Activated CD8-positive, alpha-beta memory T cell treated with anti-CD3 and anti-CD28 coated beads, Interleukin-2, amount 10 ng/mL, durations not matched to agents 7 days and 5 days (primary cell): ENCODE measurements around the gene NECAP2. TPM values are rescaled to one million over a fixed set of nuclear protein-coding genes. Genes with fewer than 3 reads are reported as not detected.
"Not testable (repeated sequence)": the region's sequence is repeated elsewhere in the genome, so short reads cannot be mapped to it uniquely, and the experiment has no call there.

Experiments used
- ATAC-seq: fragments of 150-1000 bp; cut with Tn5 transposase; one replicate; pipeline ENCODE4 v1.10.0; 2021; ENCODE audit warnings: moderate library complexity
- CTCF ChIA-PET: fragments of 350-600 bp; sonication (Branson Sonifier 250); formaldehyde crosslinking; loops from one replicate; lab custom pipeline; 2021; ENCODE audit warnings: antibody characterized with exemption; lab: Charles Lee
- DNase-seq: peaks from one replicate; pipeline ENCODE4 v3.0.0-alpha.2; 2020
- H3K27ac Mint-ChIP-seq: one replicate; pipeline ENCODE4 v1.8.0; 2021; ENCODE audit warnings: mild to moderate bottlenecking, mixed read lengths
- H3K27me3 Mint-ChIP-seq: one replicate; pipeline ENCODE4 v1.8.0; 2021; ENCODE audit warnings: mixed read lengths
- H3K36me3 Mint-ChIP-seq: one replicate; pipeline ENCODE4 v1.8.0; 2021; ENCODE audit warnings: mild to moderate bottlenecking, mixed read lengths
- H3K4me1 Mint-ChIP-seq: one replicate; pipeline ENCODE4 v1.8.0; 2021; ENCODE audit warnings: mixed read lengths
- H3K4me3 Mint-ChIP-seq: one replicate; pipeline ENCODE4 v1.8.0; 2021; ENCODE audit warnings: mild to moderate bottlenecking, moderate library complexity, mixed read lengths
- H3K9me3 Mint-ChIP-seq: one replicate; pipeline ENCODE4 v1.8.0; 2022; ENCODE audit warnings: low read depth, mixed read lengths
- total RNA-seq, 2 experiments: library from RNA; stranded (reverse); gene quantifications; one replicate each; pipeline ENCODE4 v1.2.3, GENCODE V29; 2021

The NECAP2 gene
- total RNA-seq, 2 experiments from 2014 or later, result 71.0 to 88.3 TPM

DNA sequence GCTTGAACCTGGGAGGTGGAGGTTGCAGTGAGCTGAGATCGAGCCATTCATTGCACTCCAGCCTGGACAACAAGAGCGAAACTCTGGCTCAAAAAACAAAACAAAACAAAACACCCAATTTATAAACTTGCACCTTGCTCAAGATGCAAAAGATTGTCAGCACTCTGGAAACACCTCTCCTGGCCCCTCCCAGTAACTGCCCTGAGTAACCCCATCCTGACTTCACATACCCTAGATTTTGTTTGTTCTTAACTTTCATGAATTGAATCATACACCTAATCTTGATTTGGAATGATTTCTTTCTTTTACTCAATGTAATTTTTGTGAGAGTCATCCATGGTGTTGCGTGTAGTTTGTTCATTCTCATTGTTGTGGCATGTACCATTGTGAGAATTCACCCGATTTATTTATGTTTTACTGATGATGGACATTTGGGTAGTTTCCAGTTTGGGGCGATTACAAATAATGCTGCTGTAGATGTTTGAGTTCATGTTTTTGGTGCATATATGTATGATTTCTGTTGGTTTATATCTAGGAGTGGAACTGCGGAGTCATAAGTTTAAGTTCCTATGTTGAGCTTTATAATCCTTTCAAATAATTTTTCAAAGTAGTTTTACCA is 10.4 kb downstream of the NECAP2 start:
- CTCF ChIA-PET, result interaction anchor here (1.1 to 1.2 kb wide), 2 partner anchors 10 to 19 kb away, joined by 3 to 4 read pairs; partner anchors contain the start of gene NECAP2
- Mint-ChIP-seq H3K27ac (no peak overlapping the region), H3K4me1 (peaks cover 12% of the 10 kb centered on the region), H3K4me3 (no peak overlapping the region), H3K27me3 (no peaks in the 10 kb centered on the region), H3K9me3 (no peaks in the 10 kb centered on the region), H3K36me3 (peaks cover 56% of the 10 kb centered on the region)
- no peak for ATAC-seq
- no peak for DNase-seq

DNA sequence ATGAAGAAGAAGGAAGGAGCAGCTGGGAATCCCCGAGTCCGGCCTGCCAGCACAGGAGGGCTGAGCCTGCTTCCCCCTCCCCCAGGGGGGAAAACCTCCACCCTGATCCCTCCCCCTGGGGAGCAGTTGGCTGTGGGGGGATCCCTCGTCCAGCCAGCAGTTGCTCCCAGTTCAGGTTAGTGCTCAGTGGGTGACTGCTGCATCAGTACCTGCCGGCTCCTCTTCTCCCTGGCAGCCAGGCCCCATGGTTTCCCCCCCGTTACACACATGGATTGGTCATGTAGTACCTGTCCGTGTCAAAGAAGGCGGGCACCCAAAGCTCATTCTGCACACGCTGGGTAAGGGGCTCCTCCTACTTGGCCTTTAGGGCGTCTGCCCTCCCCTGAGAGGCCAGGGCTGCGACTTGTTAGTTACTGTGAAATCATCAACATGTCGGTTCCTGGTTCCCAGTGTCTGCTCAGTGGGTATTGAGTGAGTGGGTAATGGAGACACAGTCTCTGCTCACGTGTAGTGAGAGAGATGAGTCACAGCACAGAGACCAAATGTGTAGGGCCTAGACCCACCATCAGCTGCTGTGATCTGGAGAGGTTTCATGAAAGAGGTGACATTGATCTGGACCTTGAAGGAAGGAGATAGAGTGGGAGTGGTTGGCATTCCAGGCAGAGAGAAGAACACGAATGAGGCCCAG is 11.5 kb downstream of the NECAP2 start:
- Mint-ChIP-seq H3K4me3 (no peak overlapping the region), H3K27ac (no peak overlapping the region), H3K36me3 (peaks cover 61% of the 10 kb centered on the region), H3K27me3 (no peaks in the 10 kb centered on the region), H3K4me1 (peaks cover 12% of the 10 kb centered on the region), H3K9me3 (no peaks in the 10 kb centered on the region)
- DNase-seq, result no peak
- ATAC-seq, result no peak
- CTCF ChIA-PET, result interaction anchor here (1.1 to 1.2 kb wide), 2 partner anchors 11 to 18 kb away, joined by 3 to 4 read pairs; partner anchors contain the start of gene NECAP2

DNA sequence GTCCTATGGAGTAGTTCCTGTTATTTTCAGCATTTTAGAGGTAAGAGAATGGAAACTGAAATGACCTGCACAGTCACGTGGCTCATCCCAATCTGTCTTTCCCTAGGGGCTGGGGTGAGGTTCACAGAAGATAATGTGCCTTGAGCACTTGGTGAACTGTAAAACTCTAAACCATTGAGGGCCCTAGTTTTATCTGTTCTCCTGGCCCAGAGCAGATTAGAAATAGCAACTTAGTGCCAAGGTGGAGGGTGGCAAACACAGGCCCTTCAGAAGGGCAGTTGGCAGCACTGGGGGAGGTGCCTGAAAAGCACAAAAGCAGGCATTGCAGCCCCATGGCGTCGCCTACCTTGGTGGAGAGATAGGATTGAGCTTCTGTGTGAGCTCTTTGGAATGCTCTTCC is 14.4 kb downstream of the NECAP2 start:
- H3K4me1 Mint-ChIP-seq, H3K9me3 Mint-ChIP-seq, H3K4me3 Mint-ChIP-seq, H3K27me3 Mint-ChIP-seq, DNase-seq, H3K27ac Mint-ChIP-seq, ATAC-seq: not testable (repeated sequence)
- peaks cover 51% of the 10 kb centered on the region for H3K36me3 Mint-ChIP-seq
- CTCF ChIA-PET, result interaction anchor here (1.1 kb wide), 1 partner anchor 166 kb away, joined by 3 read pairs; no protein-coding TSS in a partner anchor

DNA sequence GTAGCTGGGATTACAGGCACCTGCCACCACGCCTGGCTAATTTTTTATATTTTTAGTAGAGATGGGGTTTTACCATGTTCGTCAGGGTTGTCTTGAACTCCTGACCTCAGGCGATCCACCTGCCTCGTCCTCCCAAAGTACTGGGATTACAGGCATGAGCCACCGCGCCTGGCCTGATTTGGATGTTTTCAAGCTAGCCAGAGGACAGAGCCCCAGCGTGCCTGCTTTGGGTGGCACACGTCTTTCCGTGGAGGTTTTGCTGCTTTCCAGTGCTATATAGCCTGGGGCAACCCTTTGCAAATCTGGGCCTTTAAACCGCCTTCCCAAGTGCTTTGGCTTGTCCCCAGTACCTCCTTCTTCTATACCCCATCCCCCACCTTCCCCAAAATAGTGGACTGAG is 15.6 kb downstream of the NECAP2 start:
- ATAC-seq, H3K27ac Mint-ChIP-seq, H3K4me1 Mint-ChIP-seq, H3K4me3 Mint-ChIP-seq, H3K9me3 Mint-ChIP-seq, DNase-seq, H3K27me3 Mint-ChIP-seq, CTCF ChIA-PET: not testable (repeated sequence)
- peaks cover 53% of the 10 kb centered on the region for H3K36me3 Mint-ChIP-seq

DNA sequence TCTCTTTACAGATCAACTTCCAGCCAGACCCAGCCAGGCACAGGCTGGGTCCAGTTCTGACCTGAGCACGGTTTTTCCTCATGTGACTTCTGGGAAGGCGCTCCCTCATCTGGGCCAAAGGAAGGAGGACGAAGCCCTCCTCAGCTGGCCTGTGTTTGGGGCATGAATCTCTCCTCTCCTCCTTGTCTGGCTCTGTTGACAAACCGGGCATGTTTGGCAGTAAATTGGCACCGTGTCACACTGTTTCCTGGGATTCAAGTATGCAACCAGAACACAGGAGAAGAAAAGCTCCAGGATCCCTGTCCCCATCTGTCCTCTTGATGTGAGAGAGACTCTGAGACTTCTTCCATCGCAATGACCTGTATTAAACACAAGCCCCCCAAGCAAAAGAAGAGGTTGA is 18.3 kb downstream of the NECAP2 start:
- H3K4me3 Mint-ChIP-seq, result no peak overlapping the region
- H3K27me3 Mint-ChIP-seq, result no peaks in the 10 kb centered on the region
- peaks cover 49% of the 10 kb centered on the region for H3K36me3 Mint-ChIP-seq
- no peaks in the 10 kb centered on the region for H3K9me3 Mint-ChIP-seq
- no peak overlapping the region for H3K27ac Mint-ChIP-seq
- DNase-seq (no peak), ATAC-seq (no peak)
- H3K4me1 Mint-ChIP-seq, result no peaks in the 10 kb centered on the region
- CTCF ChIA-PET, result interaction anchor here (1.9 kb wide), 1 partner anchor 18 kb away, joined by 4 read pairs; the partner anchor contains the start of gene NECAP2

DNA sequence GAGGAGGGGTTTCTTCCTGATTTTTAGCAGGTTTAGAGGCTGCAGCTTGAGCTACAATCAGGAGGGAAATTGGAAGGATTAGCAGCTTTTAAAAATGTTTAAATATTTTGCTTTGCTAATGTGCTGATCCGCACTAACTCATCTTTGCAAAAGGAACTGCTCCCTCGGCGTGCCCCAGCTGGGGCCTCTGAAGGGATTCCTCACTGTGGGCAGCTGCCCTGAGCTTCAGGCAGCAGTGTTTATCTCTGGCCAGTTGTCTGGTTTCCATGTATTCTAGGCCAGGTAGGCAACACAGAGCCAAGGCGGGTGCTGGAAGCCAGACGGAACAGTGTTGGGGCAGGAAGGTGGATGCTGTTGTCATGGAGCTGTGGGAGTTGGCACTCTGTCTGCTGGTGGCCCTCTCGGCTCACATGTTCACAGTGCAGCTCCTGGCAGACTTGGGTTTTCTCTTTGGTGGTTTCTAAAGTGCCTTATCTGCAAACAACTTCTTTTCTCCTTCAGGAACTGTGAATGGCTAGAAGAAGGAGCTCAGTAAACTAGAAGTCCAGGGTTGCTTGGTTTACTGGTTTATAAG is 18.9 kb downstream of the NECAP2 start:
- Mint-ChIP-seq H3K4me3 (no peak overlapping the region), H3K36me3 (peaks cover 49% of the 10 kb centered on the region), H3K9me3 (no peaks in the 10 kb centered on the region), H3K27ac (no peak overlapping the region), H3K4me1 (no peaks in the 10 kb centered on the region), H3K27me3 (no peaks in the 10 kb centered on the region)
- no peak for ATAC-seq
- CTCF ChIA-PET, result interaction anchor here (1.9 kb wide), 1 partner anchor 19 kb away, joined by 4 read pairs; the partner anchor contains the start of gene NECAP2
- no peak for DNase-seq

DNA sequence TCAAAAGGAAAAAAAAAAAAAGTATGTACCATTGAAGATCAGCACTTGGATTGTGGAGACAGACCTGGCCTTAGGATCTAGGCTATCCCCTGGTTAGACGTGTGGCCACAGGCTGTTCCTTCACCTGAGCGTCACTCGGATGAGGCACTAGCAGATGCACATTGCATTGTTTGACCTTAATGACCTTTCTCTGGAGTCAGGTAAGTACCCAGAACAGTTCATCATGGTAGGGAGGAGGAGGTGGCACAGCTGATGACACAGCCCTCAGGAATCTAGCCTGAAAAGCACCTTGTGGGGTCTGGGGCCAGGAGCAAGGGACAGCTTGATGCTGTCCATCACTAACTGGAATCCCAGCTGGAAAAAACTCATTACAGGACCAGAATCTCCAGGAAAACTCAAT is 21.2 kb downstream of the NECAP2 start:
- Mint-ChIP-seq H3K27me3 (no peaks in the 10 kb centered on the region), H3K4me1 (no peaks in the 10 kb centered on the region), H3K9me3 (no peaks in the 10 kb centered on the region), H3K27ac (no peak overlapping the region), H3K36me3 (peaks cover 42% of the 10 kb centered on the region), H3K4me3 (no peak overlapping the region)
- ATAC-seq, result no peak
- DNase-seq, result no peak
- CTCF ChIA-PET, result interaction anchor here (1.4 kb wide), 1 partner anchor 159 kb away, joined by 3 read pairs; no protein-coding TSS in a partner anchor

DNA sequence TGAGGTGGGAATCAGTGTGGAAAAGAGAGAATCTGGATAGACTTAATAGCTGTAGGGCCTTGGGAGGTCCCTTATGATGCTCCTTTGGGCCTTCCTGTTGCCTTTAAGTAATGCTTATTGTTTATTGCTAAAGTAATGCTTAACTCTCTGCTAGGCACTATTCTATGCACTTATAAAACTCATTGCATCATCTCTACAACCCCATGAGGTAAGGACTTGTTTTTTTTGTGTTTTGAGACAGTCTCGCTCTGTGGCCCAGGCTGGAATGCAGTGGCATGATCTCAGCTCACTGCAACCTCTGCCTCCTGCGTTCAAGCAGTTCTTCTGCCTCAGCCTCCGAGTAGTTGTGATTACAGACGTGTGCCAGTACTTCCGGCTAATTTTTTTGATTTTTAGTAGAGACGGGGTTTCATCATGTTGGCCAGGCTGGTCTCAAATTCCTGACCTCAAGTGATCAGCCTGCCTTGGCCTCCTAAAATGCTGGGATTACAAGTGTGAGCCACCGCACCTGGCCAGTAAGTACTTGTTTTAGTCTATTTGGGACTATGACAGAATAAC is 22.3 kb downstream of the NECAP2 start:
- CTCF ChIA-PET, result interaction anchor here (1.4 kb wide), 1 partner anchor 158 kb away, joined by 3 read pairs; no protein-coding TSS in a partner anchor
- no peak overlapping the region for H3K4me3 Mint-ChIP-seq
- no peak overlapping the region for H3K27ac Mint-ChIP-seq
- no peaks in the 10 kb centered on the region for H3K27me3 Mint-ChIP-seq
- ATAC-seq (no peak), DNase-seq (no peak)
- peaks cover 38% of the 10 kb centered on the region for H3K36me3 Mint-ChIP-seq
- no peaks in the 10 kb centered on the region for H3K9me3 Mint-ChIP-seq
- no peaks in the 10 kb centered on the region for H3K4me1 Mint-ChIP-seq

DNA sequence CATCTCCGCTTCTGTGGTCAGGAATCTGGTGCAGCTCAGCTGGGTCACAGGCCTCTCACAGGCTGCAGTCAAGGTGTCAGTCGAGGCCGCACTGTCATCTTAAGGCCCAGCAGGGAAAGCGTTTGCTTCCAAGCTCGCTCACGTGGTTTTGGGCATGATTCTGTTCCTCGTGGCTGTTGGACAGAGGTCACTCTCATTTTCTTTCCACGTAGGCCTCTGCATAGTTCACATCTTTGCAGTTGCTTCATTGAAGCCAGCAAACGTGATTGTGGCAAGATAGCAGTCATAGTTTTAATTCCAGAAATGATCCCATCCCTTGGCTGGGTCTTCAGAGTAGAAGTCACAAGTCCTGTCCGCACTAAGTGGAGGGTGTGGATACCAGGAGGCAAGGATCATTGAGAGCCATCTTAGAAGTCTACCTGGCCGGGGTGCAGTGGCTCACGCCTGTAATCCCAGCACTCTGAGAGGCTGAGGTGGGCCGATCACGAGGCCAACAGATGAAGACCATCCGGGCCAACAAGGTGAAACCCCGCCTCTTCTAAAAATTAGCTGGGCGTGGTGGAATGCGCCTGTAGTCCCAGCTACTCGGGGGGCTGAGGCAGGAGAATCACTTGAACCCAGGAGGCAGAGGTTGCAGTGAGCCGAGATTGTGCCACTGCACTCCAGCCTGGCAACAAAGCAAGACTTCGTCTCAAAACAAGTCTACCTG is 24.5 kb downstream of the NECAP2 start:
- no peak overlapping the region for H3K4me3 Mint-ChIP-seq
- DNase-seq (no peak), ATAC-seq (no peak)
- H3K4me1 Mint-ChIP-seq, result no peaks in the 10 kb centered on the region
- CTCF ChIA-PET, result no interaction called here
- H3K36me3 Mint-ChIP-seq, result peaks cover 25% of the 10 kb centered on the region
- H3K9me3 Mint-ChIP-seq, result no peaks in the 10 kb centered on the region
- H3K27ac Mint-ChIP-seq, result no peak overlapping the region
- no peaks in the 10 kb centered on the region for H3K27me3 Mint-ChIP-seq

DNA sequence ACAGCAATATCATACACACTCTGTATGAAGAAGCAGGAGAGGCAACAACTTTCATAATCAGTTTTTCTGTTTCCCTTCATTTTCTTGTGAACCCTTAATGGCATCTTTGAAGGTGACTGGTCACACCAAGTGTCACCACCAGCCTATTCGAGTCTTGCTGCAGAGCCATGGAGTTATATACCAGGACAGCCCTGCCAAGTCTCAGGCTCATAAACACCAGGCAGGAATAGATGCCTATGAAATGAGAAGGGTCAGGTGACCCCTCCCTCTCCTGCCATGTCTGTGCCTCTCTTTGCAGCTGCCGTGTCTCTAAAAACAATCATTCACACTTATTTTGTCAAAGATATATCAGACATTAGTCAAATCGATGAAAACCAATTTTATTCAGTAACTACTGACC is 28.0 kb downstream of the NECAP2 start:
- Mint-ChIP-seq H3K9me3 (no peaks in the 10 kb centered on the region), H3K27ac (no peak overlapping the region), H3K27me3 (no peaks in the 10 kb centered on the region), H3K36me3 (peaks cover 7% of the 10 kb centered on the region), H3K4me3 (no peak overlapping the region), H3K4me1 (no peaks in the 10 kb centered on the region)
- CTCF ChIA-PET, result no interaction called here
- no peak for ATAC-seq
- DNase-seq, result no peak

DNA sequence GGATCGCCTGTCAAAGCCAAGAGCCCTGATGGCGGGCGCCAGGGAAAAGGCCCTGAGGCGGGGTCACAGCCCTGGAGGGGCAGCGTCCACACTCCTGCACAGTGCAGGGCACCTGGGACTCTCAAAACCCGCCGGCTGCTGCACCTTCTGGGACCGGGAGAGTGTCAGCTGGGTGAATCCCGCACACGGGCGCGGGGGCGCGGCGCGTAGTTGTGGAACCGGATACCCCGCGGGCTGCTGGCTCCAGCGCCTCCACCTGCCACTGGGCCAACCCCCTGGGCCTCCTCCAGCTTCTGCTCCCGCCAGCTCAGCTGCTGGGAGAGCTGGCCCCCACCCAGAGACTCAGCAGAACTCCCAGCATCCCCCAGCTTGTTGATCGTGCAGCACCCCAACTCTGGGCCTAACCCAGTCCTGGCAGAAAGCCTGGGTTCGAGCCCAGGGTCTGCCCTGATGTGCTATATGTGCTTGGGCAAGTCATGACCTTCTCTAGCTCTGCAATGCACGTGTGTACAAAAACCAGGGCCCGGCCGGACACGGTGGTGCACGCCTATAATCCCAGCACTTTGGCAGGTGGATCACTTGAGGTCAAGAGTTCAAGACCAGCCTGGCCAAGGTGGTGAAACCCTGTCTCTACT is 33.8 kb downstream of the NECAP2 start:
- DNase-seq (no peak), ATAC-seq (no peak)
- H3K9me3 Mint-ChIP-seq, result no peaks in the 10 kb centered on the region
- CTCF ChIA-PET, result no interaction called here
- peaks cover 1% of the 10 kb centered on the region for H3K36me3 Mint-ChIP-seq
- no peak overlapping the region for H3K4me3 Mint-ChIP-seq
- no peaks in the 10 kb centered on the region for H3K27me3 Mint-ChIP-seq
- no peak overlapping the region for H3K27ac Mint-ChIP-seq
- no peaks in the 10 kb centered on the region for H3K4me1 Mint-ChIP-seq

DNA sequence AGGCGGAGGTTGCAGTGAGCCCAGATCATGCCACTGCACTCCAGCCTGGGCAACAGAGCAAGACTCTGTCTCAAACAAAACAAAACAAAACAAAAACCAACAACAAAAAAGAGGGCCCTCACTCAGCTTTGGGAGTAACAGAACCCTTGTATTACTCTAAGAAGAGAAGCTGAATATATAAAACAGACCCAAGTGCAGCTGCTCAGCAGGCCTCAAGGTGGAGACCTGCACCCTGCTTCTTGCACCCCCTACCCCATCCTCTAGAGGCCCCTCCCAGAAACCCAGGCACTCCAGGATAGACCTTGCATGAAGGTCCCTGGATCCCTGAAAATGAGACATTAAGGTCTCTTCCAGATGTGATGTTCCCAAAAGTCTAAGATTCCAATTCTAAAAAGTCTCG is 34.4 kb downstream of the NECAP2 start:
- CTCF ChIA-PET, ATAC-seq, H3K4me3 Mint-ChIP-seq, H3K4me1 Mint-ChIP-seq, H3K27me3 Mint-ChIP-seq, H3K36me3 Mint-ChIP-seq, DNase-seq, H3K9me3 Mint-ChIP-seq, H3K27ac Mint-ChIP-seq: not testable (repeated sequence)
